ENCODE measurements around the gene HEBP1. TPM values are rescaled to one million over a fixed set of nuclear protein-coding genes. Genes with fewer than 3 reads are reported as not detected.
A peak's percentile ranks its signal among the peaks of the same experiment; 100 is the strongest.

Gene HEBP1
- total RNA-seq, 4 donors from 2014 or later: 40.6 to 70.6 (median 61.9) TPM

GRCh38 chr12:12996209-12996608 is 3.9 kb downstream of the HEBP1 start:
- H3K4me3 ChIP-seq: no peak overlapping the region
- H3K36me3 ChIP-seq: no peaks in the 10 kb centered on the region
- no peaks in the 10 kb centered on the region for H3K27me3 ChIP-seq
- DNase-seq (ENCODE audit: extremely low spot score): no peak
- no peaks in the 10 kb centered on the region for H3K9me3 ChIP-seq
- peaks cover 30 to 70% (median 64%) of the 10 kb centered on the region in 4 donors for H3K4me1 ChIP-seq
- WGBS: 92% methylated on average over 3 of the region's 3 CpGs
- intact Hi-C loops (cut with DNase I): no loop called here
- H3K27ac ChIP-seq (replicated peaks in 1 of 4): no peak overlapping the region
- no peak for TF ChIP-seq POLR2A (IDR thresholded peaks at IDR 0.05; ENCODE audit: low read depth)
- no peak for TF ChIP-seq CTCF (IDR thresholded peaks at IDR 0.05)
- TF ChIP-seq EP300 (IDR thresholded peaks at IDR 0.05): no peak
- TF ChIP-seq POLR2AphosphoS5 (IDR thresholded peaks at IDR 0.05): no peak

GRCh38 chr12:12995088-12995487 is 5.0 kb downstream of the HEBP1 start:
- Histone ChIP-seq H3K27me3 (no peaks in the 10 kb centered on the region), H3K4me1 (peaks cover 30 to 75% (median 62%) of the 10 kb centered on the region in 4 donors), H3K36me3 (no peaks in the 10 kb centered on the region), H3K4me3 (no peak overlapping the region), H3K27ac (replicated peaks in 1 of 4) (no peak overlapping the region), H3K9me3 (no peaks in the 10 kb centered on the region)
- 98% methylated on average over 3 of the region's 3 CpGs for WGBS
- DNase-seq (ENCODE audit: extremely low spot score): no peak
- intact Hi-C loops (cut with DNase I): no loop called here
- TF ChIP-seq POLR2AphosphoS5 (IDR thresholded peaks at IDR 0.05) (no peak), CTCF (IDR thresholded peaks at IDR 0.05) (no peak), POLR2A (IDR thresholded peaks at IDR 0.05; ENCODE audit: low read depth) (no peak), EP300 (IDR thresholded peaks at IDR 0.05) (no peak)

- intact Hi-C loops (cut with DNase I): no loop called here
- H3K4me1 ChIP-seq: peaks cover 20 to 61% (median 49%) of the 10 kb centered on the region in 4 donors
- peak overlapping the region; percentile 64 to 78 (median 73) for H3K27ac ChIP-seq (replicated peaks in 1 of 4)
- H3K9me3 ChIP-seq: no peaks in the 10 kb centered on the region
- no peaks in the 10 kb centered on the region for H3K27me3 ChIP-seq
- peaks cover 9 to 11% (median 9%) of the 10 kb centered on the region in 4 donors for H3K36me3 ChIP-seq
- WGBS: 91% methylated on average over 4 of the region's 4 CpGs
- H3K4me3 ChIP-seq: peak overlapping the region; percentile 8 to 47 (median 28)
- no peak for DNase-seq (ENCODE audit: extremely low spot score)
- TF ChIP-seq POLR2A (IDR thresholded peaks at IDR 0.05; ENCODE audit: low read depth) (no peak), CTCF (IDR thresholded peaks at IDR 0.05) (no peak), EP300 (IDR thresholded peaks at IDR 0.05) (no peak), POLR2AphosphoS5 (IDR thresholded peaks at IDR 0.05) (no peak)
Measured at GRCh38 chr12:12993367-12993766, 6.7 kb downstream of the HEBP1 start.

GRCh38 chr12:12992418-12993130 is 7.5 kb downstream of the HEBP1 start:
- TF ChIP-seq POLR2A (IDR thresholded peaks at IDR 0.05; ENCODE audit: low read depth) (no peak), EP300 (IDR thresholded peaks at IDR 0.05) (no peak), CTCF (IDR thresholded peaks at IDR 0.05) (no peak), POLR2AphosphoS5 (IDR thresholded peaks at IDR 0.05) (peak; percentile 61 to 69)
- intact Hi-C loops (cut with DNase I): no loop called here
- peak overlapping the region; percentile 64 to 78 (median 73) for H3K27ac ChIP-seq (replicated peaks in 1 of 4)
- no peaks in the 10 kb centered on the region for H3K9me3 ChIP-seq
- H3K27me3 ChIP-seq: no peaks in the 10 kb centered on the region
- H3K4me3 ChIP-seq: peak overlapping the region; percentile 8 to 47 (median 28)
- peaks cover 17 to 53% (median 41%) of the 10 kb centered on the region in 4 donors for H3K4me1 ChIP-seq
- DNase-seq (ENCODE audit: extremely low spot score): no peak
- 38% methylated on average over 8 of the region's 8 CpGs for WGBS
- H3K36me3 ChIP-seq: peaks cover 9 to 18% (median 14%) of the 10 kb centered on the region in 4 donors

Data from esophagus muscularis mucosa (tissue), 4 donors.